GM08714 (cell line): Measurements from ENCODE around the gene PHTF1.

Source experiments
- H3K4me3 ChIP-seq: fragments of 200-500 bp; sonication (Bioruptor generic); 2 replicates; pipeline ENCODE4 v1.5.1; 2014; ENCODE audit warnings: mild to moderate bottlenecking, low read length, inconsistent platforms
- ZNF274 ChIP-seq: IDR thresholded peaks from 2 replicates; pipeline ENCODE4 v1.6.1; 2012; ENCODE audit warnings: mild to moderate bottlenecking, low read depth, low read length

Gene PHTF1

GRCh38 chr1:113759333-113760101 lies at the start of gene PHTF1:
TSS of gene PHTF1 (minus strand) at chr1:113759486. CDS start at chr1:113758703, 783 bp downstream.
- peak within 1 kb of the TSS; percentile 100 for H3K4me3 ChIP-seq
- no peak for TF ChIP-seq ZNF274

DNA sequence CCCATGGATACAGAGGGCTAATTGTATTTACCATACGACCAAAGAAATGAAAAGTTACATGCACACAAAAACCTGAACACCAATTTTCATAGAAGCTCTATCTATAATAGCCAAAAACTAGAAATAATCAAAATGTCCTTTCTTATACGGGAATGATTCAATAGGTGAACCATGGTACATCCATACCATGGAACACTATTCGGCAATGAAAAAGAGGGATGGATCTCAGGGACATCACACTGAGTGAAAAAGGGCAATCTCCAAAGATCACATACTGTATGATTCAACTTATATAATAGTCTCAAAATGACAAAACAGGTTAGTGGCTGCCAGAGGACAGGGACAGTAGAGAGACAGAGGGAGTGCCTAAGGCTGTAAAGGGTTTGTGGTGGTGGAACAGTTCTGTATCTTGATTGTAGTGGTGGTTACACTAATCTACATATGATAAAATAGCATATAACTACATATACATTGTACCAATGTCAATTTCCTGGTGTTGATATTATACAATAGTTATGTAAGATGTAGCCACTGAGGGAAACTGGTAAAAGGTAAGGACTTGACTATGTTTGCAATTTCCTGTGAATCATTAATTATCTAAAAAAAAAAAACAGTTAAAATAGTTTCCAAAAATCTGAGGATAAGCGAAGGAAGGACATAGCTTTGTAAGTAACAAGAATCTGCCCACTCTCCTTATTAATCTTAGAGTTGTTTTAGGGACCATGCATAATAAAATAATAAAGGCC lies 49.3 kb upstream of the PHTF1 start:
- no peak for TF ChIP-seq ZNF274
- no peak overlapping the region for H3K4me3 ChIP-seq

DNA sequence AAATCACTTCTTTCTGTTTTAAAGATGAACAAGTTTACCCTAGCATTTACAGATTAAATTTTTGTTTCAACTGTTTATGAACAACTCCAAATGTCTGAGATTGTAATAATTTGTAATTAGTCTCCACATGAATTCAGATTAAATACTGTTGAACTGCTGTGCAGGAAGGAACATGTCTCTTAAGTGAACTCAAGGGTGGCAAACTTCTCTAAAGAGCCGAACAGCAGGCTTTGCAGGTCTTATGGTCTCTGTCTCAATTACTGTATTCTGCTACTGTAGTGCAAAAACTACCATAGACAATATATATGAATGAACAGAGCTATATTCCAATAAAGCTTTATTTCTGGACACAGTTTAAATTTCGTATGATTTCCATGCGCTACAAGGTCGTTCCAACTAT lies 46.4 kb upstream of the PHTF1 start:
- H3K4me3 ChIP-seq: no peak overlapping the region
- no peak for TF ChIP-seq ZNF274

- no peak for TF ChIP-seq ZNF274
- no peak overlapping the region for H3K4me3 ChIP-seq
Measured at GRCh38 chr1:113805256-113805531, 45.9 kb upstream of the PHTF1 start.

DNA sequence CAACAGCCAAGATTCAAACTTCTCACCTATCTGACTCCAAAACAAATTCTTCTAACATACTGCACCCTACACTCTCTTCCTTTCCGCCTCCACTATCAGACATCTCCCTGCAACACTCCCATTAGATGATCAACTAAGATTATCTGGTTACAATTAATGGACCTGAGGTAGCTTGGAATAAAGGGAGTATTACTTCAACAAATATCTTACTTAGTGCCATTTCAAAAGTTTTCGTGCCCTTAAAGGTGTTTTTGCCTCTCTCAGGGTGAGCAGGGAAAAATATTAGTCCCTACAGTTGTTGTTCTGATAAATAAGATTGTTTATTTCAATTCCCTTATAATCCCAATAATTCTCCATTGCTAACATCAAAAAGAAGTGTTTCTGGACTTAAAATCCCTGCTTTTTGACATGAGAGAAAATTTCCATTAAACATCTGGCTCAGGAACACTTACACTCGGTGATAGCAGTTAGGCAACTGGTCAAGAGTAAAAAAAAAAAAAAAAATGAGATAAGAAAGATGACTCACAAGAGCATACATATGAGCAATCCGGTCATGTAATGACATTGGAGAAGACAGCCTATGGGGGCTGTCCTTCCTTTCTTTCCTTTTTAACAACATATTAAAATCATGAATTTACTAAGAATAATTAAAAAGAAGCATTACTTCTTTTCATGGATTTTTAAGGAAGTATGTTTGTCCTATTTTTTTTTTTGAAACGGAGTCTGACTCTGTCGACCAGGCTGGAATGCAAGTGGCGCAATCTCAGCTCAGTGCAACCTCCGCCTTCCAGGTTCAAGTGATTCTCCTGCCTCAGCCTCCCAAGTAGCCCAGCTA lies 45.4 kb upstream of the PHTF1 start:
- no peak overlapping the region for H3K4me3 ChIP-seq
- no peak for TF ChIP-seq ZNF274

DNA sequence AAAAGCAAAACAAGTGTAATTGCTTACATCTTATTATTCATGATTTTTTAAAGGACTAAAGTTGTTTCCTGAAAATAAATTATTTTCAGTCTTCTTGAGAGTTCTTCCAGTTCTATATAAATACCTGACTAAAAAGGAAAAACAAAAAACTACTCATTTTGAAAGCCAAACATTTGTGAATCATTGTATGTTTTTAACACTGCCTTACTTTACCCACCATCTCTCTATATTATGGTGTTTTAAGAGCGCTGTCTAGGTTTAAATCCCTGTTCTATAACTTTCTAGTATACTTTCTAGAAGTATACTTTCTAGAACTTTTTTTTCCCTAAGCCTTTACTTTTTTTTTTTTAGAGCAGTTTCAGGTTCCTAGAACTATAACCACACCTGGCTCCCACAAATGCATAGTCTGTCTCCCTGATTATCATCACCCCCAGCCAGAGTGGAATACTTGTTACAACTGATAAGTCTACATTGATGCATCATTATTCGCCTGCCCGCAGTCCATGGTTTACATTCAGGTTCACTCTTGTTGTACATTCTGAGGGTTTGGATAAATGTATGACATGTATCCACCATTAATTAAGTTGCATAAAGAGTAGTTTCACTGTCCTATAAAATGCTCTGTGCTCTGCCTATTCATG lies 43.2 kb upstream of the PHTF1 start:
- H3K4me3 ChIP-seq: no peak overlapping the region
- no peak for TF ChIP-seq ZNF274

GRCh38 chr1:113800487-113800886 lies 41.2 kb upstream of the PHTF1 start:
- H3K4me3 ChIP-seq: no peak overlapping the region
- no peak for TF ChIP-seq ZNF274

GRCh38 chr1:113797472-113797871 lies 38.2 kb upstream of the PHTF1 start:
- TF ChIP-seq ZNF274: no peak
- no peak overlapping the region for H3K4me3 ChIP-seq

GRCh38 chr1:113793878-113794834 lies 34.9 kb upstream of the PHTF1 start:
- no peak for TF ChIP-seq ZNF274
- peak overlapping the region; percentile 44 for H3K4me3 ChIP-seq

GRCh38 chr1:113792986-113793385 lies 33.7 kb upstream of the PHTF1 start:
- peak overlapping the region; percentile 92; the same call in 1 of the 2 replicates for H3K4me3 ChIP-seq
- TF ChIP-seq ZNF274: no peak

DNA sequence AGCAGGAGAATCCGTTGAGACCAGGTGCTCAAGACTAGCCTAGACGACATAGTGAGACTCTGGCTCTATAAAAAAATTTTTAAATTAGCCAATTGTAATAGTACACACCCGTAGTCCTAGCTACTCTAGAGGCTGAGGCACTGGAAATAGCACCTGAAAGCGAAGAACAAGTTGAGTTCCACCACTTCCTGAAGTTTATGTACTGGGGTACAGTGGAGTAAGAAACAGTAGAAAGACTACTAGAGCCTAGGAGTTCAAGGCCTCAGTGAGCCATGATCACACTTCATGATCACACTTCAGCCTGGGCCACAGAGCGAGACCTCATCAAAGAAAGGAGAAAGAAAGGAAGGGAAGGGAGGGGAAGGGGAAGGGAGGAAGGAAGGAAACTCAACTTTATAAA lies 33.2 kb upstream of the PHTF1 start:
- no peak for TF ChIP-seq ZNF274
- H3K4me3 ChIP-seq: peak overlapping the region; percentile 92; the same call in 1 of the 2 replicates

- no peak overlapping the region for H3K4me3 ChIP-seq
- TF ChIP-seq ZNF274: no peak
Measured at GRCh38 chr1:113788802-113789201, 29.5 kb upstream of the PHTF1 start.

GRCh38 chr1:113787663-113788062 lies 28.4 kb upstream of the PHTF1 start:
- H3K4me3 ChIP-seq: no peak overlapping the region
- TF ChIP-seq ZNF274: no peak

GRCh38 chr1:113786069-113786468 lies 26.8 kb upstream of the PHTF1 start:
- no peak overlapping the region for H3K4me3 ChIP-seq
- TF ChIP-seq ZNF274: no peak
